Right lobe of liver (tissue), 4 donors: ENCODE measurements around the gene RBM25.

Source experiments
- POLR2A ChIP-seq: fragments of 450-650 bp; IDR thresholded peaks from one replicate; pipeline ENCODE4 v1.6.1; 2017; ENCODE audit warnings: antibody characterized with exemption, mild to moderate bottlenecking
- TF ChIP-seq, protein P1 (sequence below), 4 donors: fragments of 200-600 bp in 3 of 4; fragments of 450-650 bp in 1 of 4; IDR thresholded peaks; one replicate each; pipeline versions ENCODE4 v1.5.1 to v1.8.0; 2016 to 2022; ENCODE audit warnings: antibody characterized with exemption in 4 of 4, mild to moderate bottlenecking in 2 of 4
- donor health status: DM: no; HTN: no; CAD: no.
- donor health status: DM: no; HTN: no; CAD: no.
- donor health status: DM: no; HTN: yes; CAD: no.

DNA sequence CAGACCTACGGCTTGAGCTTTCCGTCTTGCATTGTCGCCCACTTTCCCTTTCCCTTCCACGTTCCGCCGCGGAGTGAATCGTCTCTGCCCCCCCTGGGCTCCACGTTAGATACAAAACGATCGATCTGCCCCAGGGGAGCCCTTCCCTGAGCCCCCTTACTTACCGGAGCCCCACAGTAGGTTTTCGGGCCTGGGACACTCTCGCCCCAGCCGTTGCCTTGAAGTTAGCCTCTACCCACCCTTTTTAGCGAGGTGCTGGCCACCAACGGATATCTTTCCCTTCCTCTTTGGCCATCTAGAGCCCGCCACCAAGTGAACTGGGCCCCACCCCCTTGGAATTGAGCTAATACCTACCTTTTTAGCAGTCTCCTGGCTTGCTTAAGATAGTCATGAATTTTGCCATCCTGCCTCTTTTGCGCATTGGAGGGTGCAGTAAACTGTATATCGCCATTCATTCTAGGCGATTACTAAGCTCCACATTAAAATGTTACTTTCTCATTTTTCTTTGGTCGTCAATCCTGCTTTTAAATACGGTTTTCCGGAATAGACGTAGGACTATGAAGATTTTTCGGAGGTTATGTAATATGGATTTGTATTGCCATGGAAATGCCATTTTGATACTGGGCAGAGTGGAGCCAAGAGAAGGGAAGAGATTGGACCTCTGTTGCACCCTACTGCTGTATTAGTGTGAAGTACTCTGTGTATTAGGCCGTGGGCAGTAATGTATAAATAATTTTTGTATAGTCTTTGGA lies 764 bp downstream of the RBM25 start:
- TF ChIP-seq, protein P1, sequence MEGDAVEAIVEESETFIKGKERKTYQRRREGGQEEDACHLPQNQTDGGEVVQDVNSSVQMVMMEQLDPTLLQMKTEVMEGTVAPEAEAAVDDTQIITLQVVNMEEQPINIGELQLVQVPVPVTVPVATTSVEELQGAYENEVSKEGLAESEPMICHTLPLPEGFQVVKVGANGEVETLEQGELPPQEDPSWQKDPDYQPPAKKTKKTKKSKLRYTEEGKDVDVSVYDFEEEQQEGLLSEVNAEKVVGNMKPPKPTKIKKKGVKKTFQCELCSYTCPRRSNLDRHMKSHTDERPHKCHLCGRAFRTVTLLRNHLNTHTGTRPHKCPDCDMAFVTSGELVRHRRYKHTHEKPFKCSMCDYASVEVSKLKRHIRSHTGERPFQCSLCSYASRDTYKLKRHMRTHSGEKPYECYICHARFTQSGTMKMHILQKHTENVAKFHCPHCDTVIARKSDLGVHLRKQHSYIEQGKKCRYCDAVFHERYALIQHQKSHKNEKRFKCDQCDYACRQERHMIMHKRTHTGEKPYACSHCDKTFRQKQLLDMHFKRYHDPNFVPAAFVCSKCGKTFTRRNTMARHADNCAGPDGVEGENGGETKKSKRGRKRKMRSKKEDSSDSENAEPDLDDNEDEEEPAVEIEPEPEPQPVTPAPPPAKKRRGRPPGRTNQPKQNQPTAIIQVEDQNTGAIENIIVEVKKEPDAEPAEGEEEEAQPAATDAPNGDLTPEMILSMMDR (IDR thresholded peaks at IDR 0.05): no peak
- TF ChIP-seq POLR2A: no peak
